Dendritic cell treated with granulocyte-macrophage colony-stimulating factor and Interleukin-4, amounts not matched to agents 40 ng/mL and 50 ng/mL, for 4 days (primary cell): ENCODE results near the gene TRAK1.

Experiments
- H3K27ac Mint-ChIP-seq: one replicate; pipeline ENCODE4 v1.8.0; 2022; ENCODE audit warnings: mild to moderate bottlenecking, mixed read lengths
- H3K27me3 Mint-ChIP-seq: one replicate; pipeline ENCODE4 v1.8.0; 2022; ENCODE audit warnings: mild to moderate bottlenecking, mixed read lengths
- H3K36me3 Mint-ChIP-seq: one replicate; pipeline ENCODE4 v1.8.0; 2022; ENCODE audit warnings: low read depth, mixed read lengths
- H3K4me1 Mint-ChIP-seq: one replicate; pipeline ENCODE4 v1.8.0; 2022; ENCODE audit warnings: low read depth, mixed read lengths
- H3K4me3 Mint-ChIP-seq: one replicate; pipeline ENCODE4 v1.8.0; 2022; ENCODE audit warnings: mild to moderate bottlenecking, moderate library complexity, mixed read lengths
- H3K9me3 Mint-ChIP-seq: one replicate; pipeline ENCODE4 v1.8.0; 2022; ENCODE audit warnings: mixed read lengths
- intact Hi-C: fragments of 100-400 bp; cut with micrococcal nuclease; formaldehyde crosslinking; loops from one replicate; pipeline ENCODE4 v1.15.0; 2022

Gene TRAK1

DNA sequence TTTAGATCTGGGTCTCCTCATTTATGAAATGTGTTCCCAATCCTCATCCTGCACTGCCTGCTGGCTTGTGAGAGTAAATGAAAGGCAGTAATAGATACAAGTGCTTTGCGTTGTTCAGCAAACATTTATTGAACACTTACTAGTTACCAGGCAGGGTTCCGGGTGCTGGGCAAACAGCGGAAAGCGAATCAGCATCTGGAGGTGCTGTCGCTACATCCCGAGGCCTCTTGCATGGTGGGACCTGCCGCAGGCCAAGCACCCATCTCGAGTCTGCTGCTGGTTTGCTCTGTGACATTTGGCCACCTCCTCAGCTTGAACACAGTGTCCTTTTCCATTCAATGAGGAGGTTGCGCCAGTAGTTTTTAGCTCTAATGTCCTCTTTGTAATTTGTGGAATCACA, 24.8 kb downstream of the TRAK1 start:
- H3K9me3 Mint-ChIP-seq: no peaks in the 10 kb centered on the region
- peaks cover 73% of the 10 kb centered on the region for H3K4me1 Mint-ChIP-seq
- intact Hi-C loops: loop anchor here (2.0 to 10.0 kb wide), 2 partner anchors 77 to 329 kb away; no protein-coding TSS in a partner anchor
- H3K36me3 Mint-ChIP-seq: no peaks in the 10 kb centered on the region
- no peaks in the 10 kb centered on the region for H3K27me3 Mint-ChIP-seq
- no peak overlapping the region for H3K4me3 Mint-ChIP-seq
- H3K27ac Mint-ChIP-seq: peak overlapping the region; percentile 89

DNA sequence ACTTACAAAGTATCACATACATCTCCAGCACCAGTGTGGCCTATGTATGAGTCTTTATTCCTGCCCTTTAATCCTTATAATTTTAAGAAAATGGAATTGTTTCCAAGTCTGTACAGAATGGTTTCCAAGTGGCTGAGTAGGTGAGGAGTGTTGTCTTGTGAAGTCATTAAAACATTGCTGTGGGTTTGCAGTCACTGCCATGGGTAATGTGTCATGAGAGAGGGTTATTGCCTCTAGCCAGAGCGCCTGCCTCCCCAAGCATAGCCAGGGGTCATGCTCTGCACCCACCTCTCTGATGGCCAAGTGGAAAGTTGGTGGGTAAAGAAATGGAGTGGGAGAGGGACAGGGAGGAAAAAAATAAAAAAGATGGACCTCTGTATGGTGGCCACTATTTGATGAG, 25.3 kb downstream of the TRAK1 start:
- Mint-ChIP-seq H3K27ac (no peak overlapping the region), H3K4me1 (peaks cover 73% of the 10 kb centered on the region), H3K4me3 (no peak overlapping the region), H3K36me3 (no peaks in the 10 kb centered on the region), H3K9me3 (no peaks in the 10 kb centered on the region), H3K27me3 (no peaks in the 10 kb centered on the region)
- intact Hi-C loops: loop anchor here (10.0 kb wide), 1 partner anchor 328 kb away; no protein-coding TSS in a partner anchor

DNA sequence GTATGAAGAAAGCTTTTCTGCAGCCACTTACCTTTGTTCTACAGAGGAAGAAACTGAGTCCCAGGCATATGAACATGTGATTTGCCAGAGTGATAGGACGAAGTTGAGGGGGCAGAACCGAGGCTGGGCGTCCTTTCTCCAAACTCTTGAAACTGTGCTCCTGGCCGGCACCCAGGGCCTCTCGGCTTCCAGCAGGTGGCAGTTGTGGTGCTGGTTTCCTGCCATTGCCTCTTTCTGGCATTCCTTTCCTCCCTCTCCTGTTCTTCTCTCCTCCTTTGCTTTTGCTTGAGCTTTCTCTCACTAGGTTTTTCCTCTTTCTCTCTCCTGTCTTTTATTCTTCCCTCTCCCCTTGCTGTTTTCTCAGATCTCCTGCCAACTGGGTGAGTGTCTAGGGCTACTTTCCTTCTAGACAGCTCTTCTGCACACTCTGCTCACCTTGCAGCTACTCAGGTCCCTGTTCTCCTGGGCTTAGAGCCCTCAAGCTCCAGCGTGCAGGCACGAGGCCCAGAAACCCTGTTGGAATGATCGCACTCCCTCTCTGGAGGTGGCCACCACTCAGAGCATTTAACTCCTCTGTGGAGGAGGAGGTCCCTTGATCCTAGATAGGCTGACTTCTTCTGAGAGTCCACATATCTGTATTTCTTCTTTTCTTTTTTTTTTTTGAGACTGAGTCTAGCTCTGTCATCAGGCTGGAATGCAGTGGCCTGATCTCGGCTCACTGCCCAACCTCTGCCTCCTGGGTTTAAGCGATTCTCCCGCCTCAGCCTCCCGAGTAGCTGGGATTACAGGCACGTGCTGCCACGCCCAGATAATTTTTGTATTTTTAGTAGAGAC, 26.2 kb downstream of the TRAK1 start:
- Mint-ChIP-seq H3K9me3 (no peaks in the 10 kb centered on the region), H3K27ac (peak overlapping the region; percentile 3), H3K4me1 (peaks cover 76% of the 10 kb centered on the region), H3K4me3 (no peak overlapping the region), H3K36me3 (no peaks in the 10 kb centered on the region), H3K27me3 (no peaks in the 10 kb centered on the region)
- intact Hi-C loops: loop anchor here (10.0 kb wide), 1 partner anchor 327 kb away; no protein-coding TSS in a partner anchor

DNA sequence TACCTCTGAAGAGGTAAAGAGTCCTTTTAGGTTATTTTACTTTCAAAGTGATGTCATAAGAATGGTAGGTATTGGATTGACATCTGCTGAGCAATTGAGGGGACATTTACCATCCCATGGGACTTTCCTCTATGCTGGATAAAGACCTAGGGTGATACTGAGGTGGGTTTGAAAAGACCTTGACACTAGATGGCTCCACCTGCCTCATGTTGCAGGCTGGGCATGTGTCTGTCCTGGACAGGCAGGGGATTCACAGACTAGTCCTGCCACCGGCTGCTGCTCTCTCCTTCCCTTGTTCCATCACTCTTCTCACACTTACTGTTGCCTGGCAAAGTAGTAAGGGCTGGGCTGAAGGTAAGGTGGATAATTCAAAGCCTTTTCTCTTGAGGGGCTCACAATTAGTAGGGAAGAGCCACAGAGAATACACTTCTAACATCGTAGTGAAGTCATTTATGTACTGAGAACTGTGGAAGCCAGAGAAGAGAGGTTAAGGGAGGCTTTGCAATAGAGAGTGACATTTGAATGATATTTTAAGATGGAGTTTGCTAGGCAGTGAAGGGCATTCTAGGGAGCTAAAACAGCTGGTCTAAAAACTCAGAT, 27.7 kb downstream of the TRAK1 start:
- Mint-ChIP-seq H3K4me3 (no peak overlapping the region), H3K27me3 (no peaks in the 10 kb centered on the region), H3K27ac (peak overlapping the region; percentile 15), H3K36me3 (peaks cover 6% of the 10 kb centered on the region), H3K9me3 (no peaks in the 10 kb centered on the region), H3K4me1 (peaks cover 84% of the 10 kb centered on the region)
- intact Hi-C loops: loop anchor here (10.0 kb wide), 1 partner anchor 326 kb away; no protein-coding TSS in a partner anchor

DNA sequence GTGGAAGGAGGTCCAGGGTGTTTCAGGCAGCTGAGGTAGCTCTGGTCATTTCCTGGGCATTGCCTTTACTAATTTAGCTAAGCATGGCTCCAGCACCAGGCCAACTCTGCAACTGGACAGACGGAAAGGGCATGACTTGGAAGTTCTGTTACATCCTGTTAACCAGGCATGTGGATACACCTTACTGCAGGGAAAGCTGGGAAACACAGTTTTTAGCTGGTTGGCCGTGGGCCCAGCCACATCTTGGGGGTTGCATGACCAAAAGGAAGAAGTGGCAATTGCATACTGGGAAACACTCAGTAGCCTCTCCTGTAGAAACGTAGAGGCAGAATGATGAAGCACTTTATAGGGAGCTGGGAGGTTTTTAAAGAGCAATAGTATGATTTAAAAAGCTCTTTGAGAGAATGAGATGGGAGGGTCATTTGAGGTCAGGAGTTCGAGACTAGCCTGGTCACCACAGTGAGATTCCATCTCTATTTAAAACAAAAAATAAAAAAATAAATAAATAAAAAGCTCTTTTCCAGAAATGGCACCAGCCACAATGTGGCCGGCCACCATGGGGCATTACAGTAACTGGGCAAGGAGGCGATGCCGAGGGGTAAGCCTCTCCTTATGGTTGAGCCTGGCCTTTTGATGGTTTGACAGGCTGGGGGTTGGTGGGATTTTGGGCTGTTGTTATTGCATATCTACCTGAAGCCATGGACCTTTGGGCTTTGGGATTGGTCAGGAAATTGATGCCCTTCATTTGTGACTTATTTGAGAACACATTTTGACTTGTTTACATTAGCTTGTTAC, 28.6 kb downstream of the TRAK1 start:
- intact Hi-C loops: loop anchor here (10.0 kb wide), 1 partner anchor 325 kb away; no protein-coding TSS in a partner anchor
- Mint-ChIP-seq H3K4me3 (no peak overlapping the region), H3K27me3 (no peaks in the 10 kb centered on the region), H3K9me3 (no peaks in the 10 kb centered on the region), H3K36me3 (peaks cover 10% of the 10 kb centered on the region), H3K4me1 (peaks cover 76% of the 10 kb centered on the region), H3K27ac (peak overlapping the region; percentile 15)

DNA sequence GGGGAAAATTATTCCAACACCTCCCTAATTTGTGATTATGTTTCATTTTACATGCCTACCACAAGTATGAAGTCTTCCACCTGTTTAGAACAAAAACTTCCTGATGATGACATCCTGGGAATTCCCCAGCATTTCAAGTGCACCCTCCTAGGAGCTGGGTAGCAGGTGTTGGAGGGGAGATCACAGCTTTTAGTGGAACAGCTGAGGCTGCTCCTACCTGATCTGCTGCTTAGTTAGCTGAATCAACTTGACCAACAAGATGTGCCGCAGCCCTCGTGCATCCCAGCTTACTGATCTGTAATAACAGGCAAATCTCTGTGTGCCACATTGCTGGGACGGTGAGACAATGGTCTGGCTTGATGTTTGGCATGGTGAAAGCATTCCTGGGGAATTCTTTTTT, 29.7 kb downstream of the TRAK1 start:
- Mint-ChIP-seq H3K9me3 (no peaks in the 10 kb centered on the region), H3K36me3 (peaks cover 21% of the 10 kb centered on the region), H3K27me3 (no peaks in the 10 kb centered on the region), H3K27ac (no peak overlapping the region), H3K4me1 (peaks cover 65% of the 10 kb centered on the region), H3K4me3 (no peak overlapping the region)
- intact Hi-C loops: no loop called here

DNA sequence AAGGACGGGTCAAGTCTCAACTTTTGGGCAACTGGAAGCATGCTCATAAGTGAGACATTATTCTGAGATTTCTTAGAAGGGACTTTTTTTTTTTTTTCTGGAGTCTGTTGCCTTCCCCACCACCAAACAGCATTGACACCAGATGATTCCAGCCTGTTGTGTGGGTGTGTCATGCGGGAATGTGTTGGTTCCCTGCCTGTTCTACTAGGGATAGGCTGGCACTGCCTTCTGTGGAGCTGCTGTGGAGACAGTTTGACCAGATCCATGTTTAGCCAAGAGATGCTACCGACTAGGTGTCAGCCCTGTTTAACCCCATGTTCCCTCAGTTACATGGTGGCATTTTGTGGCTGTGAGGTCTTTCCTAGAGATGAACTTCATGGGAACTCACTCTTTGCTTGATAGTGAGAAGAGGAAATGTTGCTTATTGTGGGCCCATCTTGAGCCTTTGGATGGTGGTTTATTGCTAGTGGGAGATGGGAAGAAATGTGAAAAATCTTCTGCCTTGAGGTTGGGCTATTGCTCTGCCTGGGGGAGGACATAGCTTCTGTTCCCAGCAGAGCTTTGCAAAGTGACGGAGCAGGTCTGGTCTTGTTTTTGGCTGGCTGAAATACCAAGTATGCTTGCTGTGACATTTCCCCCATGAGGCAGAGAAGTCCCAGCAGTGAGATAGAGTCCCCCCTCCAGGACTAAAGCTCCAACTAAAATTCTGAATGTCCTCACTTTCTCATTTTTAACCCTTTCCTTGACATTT, 31.3 kb downstream of the TRAK1 start:
- no peaks in the 10 kb centered on the region for H3K9me3 Mint-ChIP-seq
- intact Hi-C loops: no loop called here
- no peak overlapping the region for H3K27ac Mint-ChIP-seq
- peaks cover 49% of the 10 kb centered on the region for H3K4me1 Mint-ChIP-seq
- no peak overlapping the region for H3K4me3 Mint-ChIP-seq
- H3K36me3 Mint-ChIP-seq: peaks cover 30% of the 10 kb centered on the region
- H3K27me3 Mint-ChIP-seq: no peaks in the 10 kb centered on the region

DNA sequence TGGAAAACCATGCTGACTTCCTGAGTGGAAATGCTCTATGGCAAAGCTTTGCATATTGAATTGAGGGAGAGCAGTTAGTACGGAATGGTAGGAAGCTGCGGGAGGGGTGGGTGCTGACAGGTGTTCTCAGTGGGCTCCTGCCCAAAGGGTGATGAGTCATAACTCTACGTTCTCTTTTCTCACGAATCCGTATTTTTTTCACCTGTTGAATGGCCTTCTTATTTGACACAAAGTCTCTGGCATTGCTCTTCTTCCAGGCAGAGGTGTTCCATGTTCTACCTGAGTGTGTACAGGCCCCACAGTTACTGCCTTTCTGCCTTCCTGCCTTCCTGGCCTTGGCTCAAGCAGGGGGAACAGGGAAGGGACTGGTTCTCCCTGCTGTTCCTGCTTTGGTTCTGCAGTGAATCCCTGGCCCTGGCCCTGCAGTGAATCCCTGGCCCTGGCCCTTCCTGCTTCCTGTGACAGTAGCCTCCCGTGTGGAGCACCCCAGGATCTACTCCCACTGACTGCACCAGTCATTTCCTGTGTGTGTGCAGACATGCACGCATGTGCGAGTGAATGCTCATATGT, 31.9 kb downstream of the TRAK1 start:
- intact Hi-C loops: no loop called here
- Mint-ChIP-seq H3K4me3 (no peak overlapping the region), H3K27me3 (no peaks in the 10 kb centered on the region), H3K27ac (no peak overlapping the region), H3K4me1 (peaks cover 46% of the 10 kb centered on the region), H3K9me3 (no peaks in the 10 kb centered on the region), H3K36me3 (peaks cover 34% of the 10 kb centered on the region)

DNA sequence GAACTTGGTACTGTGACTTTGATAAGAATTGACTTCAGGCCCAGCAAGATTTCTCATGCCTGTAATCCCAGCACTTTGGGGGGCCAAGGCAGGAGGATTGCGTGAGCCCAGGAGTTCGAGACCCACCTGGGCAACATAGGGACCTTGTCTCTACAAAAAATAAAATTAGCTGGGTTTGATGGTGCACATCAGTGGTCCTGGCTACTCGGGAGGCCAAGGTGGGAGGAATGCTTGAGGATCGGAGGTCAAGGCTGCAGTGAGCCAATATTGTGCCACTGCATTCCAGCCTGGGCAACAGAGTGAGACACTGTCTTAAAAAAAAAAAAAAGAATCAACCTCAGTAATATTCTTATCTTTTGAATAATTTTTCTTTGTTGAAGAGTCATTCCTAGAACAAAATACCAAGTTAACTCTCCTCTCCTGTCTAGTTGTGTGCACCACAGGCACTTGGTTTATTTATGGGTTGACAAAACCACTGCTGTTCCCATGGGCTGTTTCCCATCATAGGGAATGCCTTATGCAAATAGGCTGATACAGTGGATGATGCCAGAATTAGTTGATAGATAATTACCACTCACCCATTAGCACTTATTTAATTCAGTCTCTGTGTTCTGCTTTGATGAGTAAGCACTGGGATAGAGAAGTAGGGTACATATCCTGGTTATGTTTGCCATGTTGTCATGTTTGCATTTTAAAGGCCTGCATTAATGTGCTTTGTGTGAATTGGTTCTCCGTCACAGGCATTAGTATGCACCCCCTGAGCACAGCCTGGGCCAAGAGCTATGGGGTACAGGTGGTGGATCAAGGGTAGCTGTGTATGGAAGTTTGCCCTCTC, 32.9 kb downstream of the TRAK1 start:
- Mint-ChIP-seq H3K9me3 (no peaks in the 10 kb centered on the region), H3K4me1 (peaks cover 37% of the 10 kb centered on the region), H3K27me3 (no peaks in the 10 kb centered on the region), H3K27ac (no peak overlapping the region), H3K36me3 (peaks cover 40% of the 10 kb centered on the region), H3K4me3 (no peak overlapping the region)
- intact Hi-C loops: no loop called here

DNA sequence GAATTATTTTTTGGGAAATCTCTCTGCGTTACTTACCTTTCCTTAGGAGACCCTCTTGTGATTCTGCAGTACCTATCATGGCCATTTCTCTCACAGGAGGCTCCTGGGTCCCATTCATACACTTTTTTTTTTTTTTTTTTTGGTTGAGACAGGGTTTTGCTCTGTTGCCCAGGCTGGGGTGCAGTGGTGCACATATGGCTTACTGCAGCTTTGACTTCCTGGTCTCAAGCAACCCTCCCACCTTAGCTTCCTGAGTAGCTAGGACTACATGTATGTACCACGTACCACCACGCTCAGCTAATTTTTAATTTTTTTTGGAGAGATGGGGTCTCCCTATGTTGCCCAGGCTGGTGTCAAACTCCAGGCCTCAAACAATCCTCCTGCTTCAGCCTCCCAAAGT, 36.1 kb downstream of the TRAK1 start:
- Mint-ChIP-seq H3K4me3 (no peak overlapping the region), H3K36me3 (peaks cover 53% of the 10 kb centered on the region), H3K4me1 (peaks cover 16% of the 10 kb centered on the region), H3K27ac (no peak overlapping the region), H3K9me3 (no peaks in the 10 kb centered on the region), H3K27me3 (no peaks in the 10 kb centered on the region)
- intact Hi-C loops: no loop called here

DNA sequence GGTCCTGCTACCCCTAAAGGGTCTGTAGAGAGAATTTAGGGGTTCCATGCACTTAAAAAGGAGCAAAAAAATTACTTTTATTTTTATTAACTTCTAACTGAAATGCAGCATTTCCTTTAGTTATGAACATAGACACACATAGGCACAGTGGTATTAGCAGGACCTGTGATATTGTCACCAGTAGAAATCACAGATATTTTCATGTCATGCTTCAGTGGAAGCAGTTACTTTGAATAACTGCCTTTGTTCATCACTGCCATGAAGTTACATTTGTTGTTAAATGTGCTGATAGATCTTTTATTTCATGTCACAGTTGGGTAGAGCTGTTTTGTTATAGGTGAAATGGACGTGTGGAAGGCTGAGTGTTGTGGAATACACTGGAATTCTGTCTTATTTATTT, 37.4 kb downstream of the TRAK1 start:
- H3K4me1 Mint-ChIP-seq: peaks cover 9% of the 10 kb centered on the region
- H3K36me3 Mint-ChIP-seq: peaks cover 63% of the 10 kb centered on the region
- H3K27me3 Mint-ChIP-seq: no peaks in the 10 kb centered on the region
- no peak overlapping the region for H3K27ac Mint-ChIP-seq
- intact Hi-C loops: no loop called here
- no peak overlapping the region for H3K4me3 Mint-ChIP-seq
- no peaks in the 10 kb centered on the region for H3K9me3 Mint-ChIP-seq

DNA sequence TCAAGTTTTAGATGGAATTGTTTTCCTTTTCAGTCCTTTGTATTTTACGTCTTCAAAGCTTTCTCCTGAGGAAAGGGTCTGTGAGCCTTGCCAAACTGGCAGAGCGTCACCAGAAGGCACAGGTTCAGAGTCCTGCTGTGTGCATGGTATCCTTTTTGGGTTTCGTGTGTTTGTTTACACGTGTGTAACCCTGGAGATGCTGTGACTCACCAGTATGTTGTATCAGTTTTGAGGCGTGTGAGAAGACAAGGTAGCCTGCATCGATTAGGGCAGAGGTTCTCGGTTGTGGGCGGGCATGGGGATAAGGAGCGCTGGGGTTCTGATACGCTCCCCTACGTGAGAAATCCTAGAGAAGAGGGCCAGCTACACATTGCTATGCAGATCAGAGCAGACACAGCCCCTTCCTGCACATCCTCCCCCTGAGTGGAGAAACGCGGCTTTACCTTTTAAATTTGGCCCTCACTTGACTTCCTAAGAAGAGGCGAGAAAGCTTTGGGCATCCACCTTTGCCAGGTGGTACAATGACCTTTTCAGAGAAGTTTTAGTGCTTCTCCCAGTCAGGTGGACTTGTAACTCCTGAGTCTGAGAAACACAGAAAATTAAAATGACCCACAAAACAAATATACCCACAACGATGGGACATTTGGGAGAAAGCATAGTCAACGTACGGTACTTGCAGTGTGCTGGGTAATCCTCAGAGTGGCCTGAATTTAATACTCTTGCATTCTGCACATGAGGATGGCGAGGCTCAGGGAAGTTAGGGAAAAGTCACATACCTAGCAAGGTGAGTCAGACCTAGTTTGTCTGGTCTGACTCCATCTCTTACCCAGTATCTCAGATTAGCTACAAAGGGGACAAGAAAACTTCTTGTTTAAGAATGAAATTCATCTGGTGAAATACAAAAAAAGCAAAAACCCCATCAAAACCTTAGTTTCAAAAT, 38.1 kb downstream of the TRAK1 start:
- no peaks in the 10 kb centered on the region for H3K27me3 Mint-ChIP-seq
- H3K36me3 Mint-ChIP-seq: peaks cover 65% of the 10 kb centered on the region
- H3K4me1 Mint-ChIP-seq: peaks cover 6% of the 10 kb centered on the region
- no peak overlapping the region for H3K4me3 Mint-ChIP-seq
- no peaks in the 10 kb centered on the region for H3K9me3 Mint-ChIP-seq
- intact Hi-C loops: no loop called here
- no peak overlapping the region for H3K27ac Mint-ChIP-seq
